Measurements from ENCODE around the gene AUNIP.

The AUNIP gene

GRCh38 chr1:25825605-25826004, 33.7 kb downstream of the AUNIP start:
- no peak for DNase-seq

GRCh38 chr1:25821630-25822091, 37.6 kb downstream of the AUNIP start:
- DNase-seq: no peak

GRCh38 chr1:25821112-25821476, 38.2 kb downstream of the AUNIP start:
- no peak for DNase-seq

- DNase-seq: no peak
These were observed 38.8 kb downstream of the AUNIP start for GRCh38 chr1:25820247-25821111.

- peak; percentile 82 for DNase-seq
These were observed 39.6 kb downstream of the AUNIP start, which contains the start of gene MTFR1L for GRCh38 chr1:25819491-25820246. TSS of gene MTFR1L (plus strand) at chr1:25819954. CDS start at chr1:25823105, 3,151 bp downstream.

- DNase-seq: no peak
These were observed 40.7 kb downstream of the AUNIP start for GRCh38 chr1:25818569-25818968.

GRCh38 chr1:25817840-25818501, 41.3 kb downstream of the AUNIP start:
- no peak for DNase-seq

- DNase-seq: no peak
These were observed 43.0 kb downstream of the AUNIP start for GRCh38 chr1:25816112-25816718.

- DNase-seq: no peak
These were observed 43.8 kb downstream of the AUNIP start for GRCh38 chr1:25815208-25816111.

- DNase-seq: no peak
These were observed 44.6 kb downstream of the AUNIP start for GRCh38 chr1:25814549-25815087.

- no peak for DNase-seq
These were observed 45.4 kb downstream of the AUNIP start for GRCh38 chr1:25813734-25814471.

- no peak for DNase-seq
These were observed 46.1 kb downstream of the AUNIP start for GRCh38 chr1:25813071-25813733.

GRCh38 chr1:25811384-25812082, 47.7 kb downstream of the AUNIP start:
- DNase-seq: no peak

- peak; percentile 33 for DNase-seq
These were observed 48.6 kb downstream of the AUNIP start for GRCh38 chr1:25810341-25811299.

GRCh38 chr1:25809929-25810328, 49.3 kb downstream of the AUNIP start:
- DNase-seq: no peak

- DNase-seq: no peak
These were observed 49.9 kb downstream of the AUNIP start for GRCh38 chr1:25809283-25809926.

- DNase-seq: no peak
These were observed 50.6 kb downstream of the AUNIP start for GRCh38 chr1:25808481-25809244.
